Stimulated activated CD4-positive, alpha-beta T cell treated with anti-CD3 and anti-CD28 coated beads, Interleukin-4, amount 100 ng/mL, for 4 hours (primary cell): ENCODE measurements around the gene LHFPL2.
"Not testable (repeated sequence)": the region's sequence is repeated elsewhere in the genome, so short reads cannot be mapped to it uniquely, and the experiment has no call there.

Experiments
- DNase-seq, 2 experiments: peaks; one replicate each; pipeline ENCODE4 v3.0.0-alpha.2; 2020

The LHFPL2 gene

GRCh38 chr5:78638973-78639669 is 9.5 kb downstream of the LHFPL2 start:
- DNase-seq = no peak

- no peak for DNase-seq
Observed at GRCh38 chr5:78638423-78638822, 10.1 kb downstream of the LHFPL2 start.

GRCh38 chr5:78637468-78637867 is 11.1 kb downstream of the LHFPL2 start:
- DNase-seq = no peak

GRCh38 chr5:78636682-78637081 is 11.9 kb downstream of the LHFPL2 start:
- DNase-seq = no peak

- no peak for DNase-seq
Observed at GRCh38 chr5:78634634-78635033, 13.9 kb downstream of the LHFPL2 start.

GRCh38 chr5:78634229-78634628 is 14.3 kb downstream of the LHFPL2 start:
- no peak for DNase-seq

GRCh38 chr5:78633700-78634099 is 14.9 kb downstream of the LHFPL2 start:
- DNase-seq = no peak

- no peak for DNase-seq
Observed at GRCh38 chr5:78632467-78632866, 16.1 kb downstream of the LHFPL2 start.

GRCh38 chr5:78631931-78632330 is 16.6 kb downstream of the LHFPL2 start:
- DNase-seq = no peak

GRCh38 chr5:78630047-78630446 is 18.5 kb downstream of the LHFPL2 start:
- DNase-seq = no peak

GRCh38 chr5:78629624-78630023 is 18.9 kb downstream of the LHFPL2 start:
- DNase-seq = no peak

GRCh38 chr5:78628270-78628992 is 20.1 kb downstream of the LHFPL2 start:
- no peak for DNase-seq

GRCh38 chr5:78627766-78628165 is 20.8 kb downstream of the LHFPL2 start:
- DNase-seq = no peak

- no peak for DNase-seq
Observed at GRCh38 chr5:78627175-78627574, 21.4 kb downstream of the LHFPL2 start.

GRCh38 chr5:78626009-78626571 is 22.5 kb downstream of the LHFPL2 start:
- no peak for DNase-seq

GRCh38 chr5:78624992-78625391 is 23.6 kb downstream of the LHFPL2 start:
- DNase-seq = no peak

- DNase-seq = no peak
Observed at GRCh38 chr5:78624011-78624541, 24.5 kb downstream of the LHFPL2 start.

- no peak for DNase-seq
Observed at GRCh38 chr5:78622302-78622971, 26.1 kb downstream of the LHFPL2 start.

- DNase-seq = no peak
Observed at GRCh38 chr5:78621291-78621738, 27.3 kb downstream of the LHFPL2 start.

- not testable (repeated sequence) for DNase-seq
Observed at GRCh38 chr5:78620119-78620518, 28.5 kb downstream of the LHFPL2 start.

GRCh38 chr5:78618303-78618702 is 30.3 kb downstream of the LHFPL2 start:
- no peak for DNase-seq

- DNase-seq = no peak
Observed at GRCh38 chr5:78615697-78616096, 32.9 kb downstream of the LHFPL2 start.

- DNase-seq = no peak
Observed at GRCh38 chr5:78614816-78615215, 33.8 kb downstream of the LHFPL2 start.
